ENCODE results near the gene TFCP2L1. TPM values are rescaled to one million over a fixed set of nuclear protein-coding genes. Genes with fewer than 3 reads are reported as not detected.
"Not testable (repeated sequence)": the region's sequence is repeated elsewhere in the genome, so short reads cannot be mapped to it uniquely, and the experiment has no call there.

TFCP2L1 gene
- polyA plus RNA-seq, 2 donors, result 4.3 to 8.6 TPM

- no peak overlapping the region for H3K4me3 ChIP-seq (ENCODE audit: low read depth in 1 of 2, low read length in 2 of 2)
- peaks cover 0 to 4% of the 10 kb centered on the region in 2 donors for H3K4me1 ChIP-seq (ENCODE audit: control insufficient read depth in 2 of 2, insufficient read depth in 2 of 2, low read length in 1 of 2)
- H3K27ac ChIP-seq (ENCODE audit: low read depth in 2 of 2, low read length in 1 of 2), result no peak overlapping the region
- 89 to 94% methylated on average over 6 of the region's 6 CpGs for WGBS, 2 donors
- no peaks in the 10 kb centered on the region for H3K27me3 ChIP-seq (ENCODE audit: control insufficient read depth in 1 of 2, insufficient read depth in 2 of 2, low read length in 2 of 2)
- peaks cover 0 to 6% of the 10 kb centered on the region in 2 donors for H3K36me3 ChIP-seq (ENCODE audit: control insufficient read depth in 2 of 2, insufficient read depth in 2 of 2, low read length in 1 of 2)
- H3K9me3 ChIP-seq (ENCODE audit: control insufficient read depth in 2 of 2, insufficient read depth in 1 of 2, low read depth in 1 of 2, low read length in 1 of 2), result no peaks in the 10 kb centered on the region
These were observed 8.7 kb downstream of the TFCP2L1 start for GRCh38 chr2:121276341-121276740.

GRCh38 chr2:121273116-121273515, 11.9 kb downstream of the TFCP2L1 start:
- H3K4me3 ChIP-seq (ENCODE audit: low read depth in 1 of 2, low read length in 2 of 2), result no peak overlapping the region
- WGBS, 2 donors, result 36 to 41% methylated on average over 3 of the region's 3 CpGs
- no peaks in the 10 kb centered on the region for H3K27me3 ChIP-seq (ENCODE audit: control insufficient read depth in 1 of 2, insufficient read depth in 2 of 2, low read length in 2 of 2)
- no peaks in the 10 kb centered on the region for H3K36me3 ChIP-seq (ENCODE audit: control insufficient read depth in 2 of 2, insufficient read depth in 2 of 2, low read length in 1 of 2)
- no peaks in the 10 kb centered on the region for H3K9me3 ChIP-seq (ENCODE audit: control insufficient read depth in 2 of 2, insufficient read depth in 1 of 2, low read depth in 1 of 2, low read length in 1 of 2)
- H3K4me1 ChIP-seq (ENCODE audit: control insufficient read depth in 2 of 2, insufficient read depth in 2 of 2, low read length in 1 of 2), result peaks cover 0 to 4% of the 10 kb centered on the region in 2 donors
- H3K27ac ChIP-seq (ENCODE audit: low read depth in 2 of 2, low read length in 1 of 2), result peak overlapping the region in 1 of 2 donors; percentile 9

- peak overlapping the region; percentile 9 to 28 for H3K27ac ChIP-seq (ENCODE audit: low read depth in 2 of 2, low read length in 1 of 2)
- no peaks in the 10 kb centered on the region for H3K36me3 ChIP-seq (ENCODE audit: control insufficient read depth in 2 of 2, insufficient read depth in 2 of 2, low read length in 1 of 2)
- H3K4me1 ChIP-seq (ENCODE audit: control insufficient read depth in 2 of 2, insufficient read depth in 2 of 2, low read length in 1 of 2), result peaks cover 0 to 4% of the 10 kb centered on the region in 2 donors
- 51 to 69% methylated on average over 3 of the region's 3 CpGs for WGBS, 2 donors
- H3K4me3 ChIP-seq (ENCODE audit: low read depth in 1 of 2, low read length in 2 of 2), result no peak overlapping the region
- no peaks in the 10 kb centered on the region for H3K27me3 ChIP-seq (ENCODE audit: control insufficient read depth in 1 of 2, insufficient read depth in 2 of 2, low read length in 2 of 2)
- no peaks in the 10 kb centered on the region for H3K9me3 ChIP-seq (ENCODE audit: control insufficient read depth in 2 of 2, insufficient read depth in 1 of 2, low read depth in 1 of 2, low read length in 1 of 2)
These were observed 12.4 kb downstream of the TFCP2L1 start for GRCh38 chr2:121272596-121272995.

- H3K4me1 ChIP-seq (ENCODE audit: control insufficient read depth in 2 of 2, insufficient read depth in 2 of 2, low read length in 1 of 2); H3K27me3 ChIP-seq (ENCODE audit: control insufficient read depth in 1 of 2, insufficient read depth in 2 of 2, low read length in 2 of 2); H3K36me3 ChIP-seq (ENCODE audit: control insufficient read depth in 2 of 2, insufficient read depth in 2 of 2, low read length in 1 of 2); H3K9me3 ChIP-seq (ENCODE audit: control insufficient read depth in 2 of 2, insufficient read depth in 1 of 2, low read depth in 1 of 2, low read length in 1 of 2); H3K4me3 ChIP-seq (ENCODE audit: low read depth in 1 of 2, low read length in 2 of 2); H3K27ac ChIP-seq (ENCODE audit: low read depth in 2 of 2, low read length in 1 of 2): not testable (repeated sequence)
- 92 to 94% methylated on average over 7 of the region's 7 CpGs for WGBS, 2 donors
These were observed 15.6 kb downstream of the TFCP2L1 start for GRCh38 chr2:121269436-121269835.

GRCh38 chr2:121266543-121267106, 18.4 kb downstream of the TFCP2L1 start:
- H3K36me3 ChIP-seq (ENCODE audit: control insufficient read depth in 2 of 2, insufficient read depth in 2 of 2, low read length in 1 of 2), result no peaks in the 10 kb centered on the region
- no peaks in the 10 kb centered on the region for H3K27me3 ChIP-seq (ENCODE audit: control insufficient read depth in 1 of 2, insufficient read depth in 2 of 2, low read length in 2 of 2)
- 59 to 70% methylated on average over 6 of the region's 6 CpGs for WGBS, 2 donors
- H3K9me3 ChIP-seq (ENCODE audit: control insufficient read depth in 2 of 2, insufficient read depth in 1 of 2, low read depth in 1 of 2, low read length in 1 of 2), result no peaks in the 10 kb centered on the region
- H3K4me3 ChIP-seq (ENCODE audit: low read depth in 1 of 2, low read length in 2 of 2), result no peak overlapping the region
- H3K27ac ChIP-seq (ENCODE audit: low read depth in 2 of 2, low read length in 1 of 2), result peak overlapping the region in 1 of 2 donors; percentile 37
- H3K4me1 ChIP-seq (ENCODE audit: control insufficient read depth in 2 of 2, insufficient read depth in 2 of 2, low read length in 1 of 2), result no peaks in the 10 kb centered on the region

- WGBS, 2 donors, result 86% methylated on average over 9 of the region's 9 CpGs
- Histone ChIP-seq H3K4me1 (ENCODE audit: control insufficient read depth in 2 of 2, insufficient read depth in 2 of 2, low read length in 1 of 2) (peaks cover 0 to 2% of the 10 kb centered on the region in 2 donors), H3K9me3 (ENCODE audit: control insufficient read depth in 2 of 2, insufficient read depth in 1 of 2, low read depth in 1 of 2, low read length in 1 of 2) (no peaks in the 10 kb centered on the region), H3K27ac (ENCODE audit: low read depth in 2 of 2, low read length in 1 of 2) (no peak overlapping the region), H3K27me3 (ENCODE audit: control insufficient read depth in 1 of 2, insufficient read depth in 2 of 2, low read length in 2 of 2) (no peaks in the 10 kb centered on the region), H3K36me3 (ENCODE audit: control insufficient read depth in 2 of 2, insufficient read depth in 2 of 2, low read length in 1 of 2) (no peaks in the 10 kb centered on the region), H3K4me3 (ENCODE audit: low read depth in 1 of 2, low read length in 2 of 2) (no peak overlapping the region)
These were observed 20.8 kb downstream of the TFCP2L1 start for GRCh38 chr2:121263996-121264715.

- Histone ChIP-seq H3K4me1 (ENCODE audit: control insufficient read depth in 2 of 2, insufficient read depth in 2 of 2, low read length in 1 of 2) (peaks cover 0 to 8% of the 10 kb centered on the region in 2 donors), H3K36me3 (ENCODE audit: control insufficient read depth in 2 of 2, insufficient read depth in 2 of 2, low read length in 1 of 2) (no peaks in the 10 kb centered on the region), H3K4me3 (ENCODE audit: low read depth in 1 of 2, low read length in 2 of 2) (no peak overlapping the region), H3K27ac (ENCODE audit: low read depth in 2 of 2, low read length in 1 of 2) (no peak overlapping the region), H3K9me3 (ENCODE audit: control insufficient read depth in 2 of 2, insufficient read depth in 1 of 2, low read depth in 1 of 2, low read length in 1 of 2) (no peaks in the 10 kb centered on the region), H3K27me3 (ENCODE audit: control insufficient read depth in 1 of 2, insufficient read depth in 2 of 2, low read length in 2 of 2) (no peaks in the 10 kb centered on the region)
- WGBS, 2 donors, result 53 to 61% methylated on average over 12 of the region's 12 CpGs
These were observed 24.4 kb downstream of the TFCP2L1 start for GRCh38 chr2:121260370-121261154.

- peaks cover 0 to 4% of the 10 kb centered on the region in 2 donors for H3K36me3 ChIP-seq (ENCODE audit: control insufficient read depth in 2 of 2, insufficient read depth in 2 of 2, low read length in 1 of 2)
- H3K27me3 ChIP-seq (ENCODE audit: control insufficient read depth in 1 of 2, insufficient read depth in 2 of 2, low read length in 2 of 2), result no peaks in the 10 kb centered on the region
- H3K4me1 ChIP-seq (ENCODE audit: control insufficient read depth in 2 of 2, insufficient read depth in 2 of 2, low read length in 1 of 2), result peaks cover 0 to 8% of the 10 kb centered on the region in 2 donors
- H3K9me3 ChIP-seq (ENCODE audit: control insufficient read depth in 2 of 2, insufficient read depth in 1 of 2, low read depth in 1 of 2, low read length in 1 of 2), result peaks cover 0 to 4% of the 10 kb centered on the region in 2 donors
- no peak overlapping the region for H3K4me3 ChIP-seq (ENCODE audit: low read depth in 1 of 2, low read length in 2 of 2)
- 81 to 84% methylated on average over 5 of the region's 5 CpGs for WGBS, 2 donors
- no peak overlapping the region for H3K27ac ChIP-seq (ENCODE audit: low read depth in 2 of 2, low read length in 1 of 2)
These were observed 27.0 kb downstream of the TFCP2L1 start for GRCh38 chr2:121258051-121258450.

GRCh38 chr2:121257480-121257840, 27.5 kb downstream of the TFCP2L1 start:
- Histone ChIP-seq H3K9me3 (ENCODE audit: control insufficient read depth in 2 of 2, insufficient read depth in 1 of 2, low read depth in 1 of 2, low read length in 1 of 2) (peaks cover 0 to 4% of the 10 kb centered on the region in 2 donors), H3K4me3 (ENCODE audit: low read depth in 1 of 2, low read length in 2 of 2) (no peak overlapping the region), H3K27me3 (ENCODE audit: control insufficient read depth in 1 of 2, insufficient read depth in 2 of 2, low read length in 2 of 2) (no peaks in the 10 kb centered on the region), H3K27ac (ENCODE audit: low read depth in 2 of 2, low read length in 1 of 2) (peak overlapping the region in 1 of 2 donors; percentile 11), H3K36me3 (ENCODE audit: control insufficient read depth in 2 of 2, insufficient read depth in 2 of 2, low read length in 1 of 2) (peaks cover 0 to 4% of the 10 kb centered on the region in 2 donors), H3K4me1 (ENCODE audit: control insufficient read depth in 2 of 2, insufficient read depth in 2 of 2, low read length in 1 of 2) (peaks cover 0 to 8% of the 10 kb centered on the region in 2 donors)
- WGBS, 2 donors, result 66 to 70% methylated on average over 3 of the region's 3 CpGs

All from esophagus (tissue), 2 donors.